Activated naive CD8-positive, alpha-beta T cell treated with anti-CD3 and anti-CD28 coated beads, Interleukin-2, amount 10 ng/mL, durations not matched to agents 7 days and 5 days (primary cell): ENCODE results near the gene BMERB1. TPM values are rescaled to one million over a fixed set of nuclear protein-coding genes. Genes with fewer than 3 reads are reported as not detected.

Source experiments
- ATAC-seq: fragments of 150-1000 bp; cut with Tn5 transposase; one replicate; pipeline ENCODE4 v1.10.0; 2021; ENCODE audit warnings: low read depth, moderate library complexity
- POLR2A ChIA-PET: fragments of 350-600 bp; sonication (Branson Sonifier 250); formaldehyde crosslinking; loops from one replicate; lab custom pipeline; 2021; ENCODE audit warnings: antibody characterized with exemption; lab: Charles Lee
- DNase-seq: peaks from one replicate; pipeline ENCODE4 v3.0.0; 2021
- H3K27ac Mint-ChIP-seq: one replicate; pipeline ENCODE4 v1.8.0; 2022; ENCODE audit warnings: mild to moderate bottlenecking, mixed read lengths
- H3K27me3 Mint-ChIP-seq: one replicate; pipeline ENCODE4 v1.8.0; 2022; ENCODE audit warnings: mild to moderate bottlenecking, moderate library complexity, mixed read lengths
- H3K36me3 Mint-ChIP-seq: one replicate; pipeline ENCODE4 v1.8.0; 2021; ENCODE audit warnings: mild to moderate bottlenecking, mixed read lengths
- H3K4me1 Mint-ChIP-seq: one replicate; pipeline ENCODE4 v1.8.0; 2021; ENCODE audit warnings: mixed read lengths
- H3K4me3 Mint-ChIP-seq: one replicate; pipeline ENCODE4 v1.8.0; 2022; ENCODE audit warnings: mild to moderate bottlenecking, moderate library complexity, mixed read lengths
- H3K9me3 Mint-ChIP-seq: one replicate; pipeline ENCODE4 v1.8.0; 2021; ENCODE audit warnings: mixed read lengths
- total RNA-seq, 2 experiments: library from RNA; stranded (reverse); gene quantifications; one replicate each; pipeline ENCODE4 v1.2.3, GENCODE V29; 2021

BMERB1 gene
- total RNA-seq, 2 experiments from 2014 or later: 3.7 to 4.1 TPM

GRCh38 chr16:15518381-15519351, 84.3 kb downstream of the BMERB1 start:
- Mint-ChIP-seq H3K27me3 (no peaks in the 10 kb centered on the region), H3K9me3 (no peaks in the 10 kb centered on the region), H3K4me3 (no peak overlapping the region), H3K27ac (no peak overlapping the region), H3K4me1 (peaks cover 9% of the 10 kb centered on the region), H3K36me3 (no peaks in the 10 kb centered on the region)
- POLR2A ChIA-PET: no interaction called here
- ATAC-seq: no peak
- no peak for DNase-seq

- no peaks in the 10 kb centered on the region for H3K27me3 Mint-ChIP-seq
- ATAC-seq: no peak
Measured at GRCh38 chr16:15519790-15520189, 85.4 kb downstream of the BMERB1 start.

GRCh38 chr16:15521390-15521757, 87.0 kb downstream of the BMERB1 start:
- Mint-ChIP-seq H3K4me3 (no peak overlapping the region), H3K27me3 (no peaks in the 10 kb centered on the region), H3K27ac (no peak overlapping the region), H3K4me1 (peaks cover 9% of the 10 kb centered on the region), H3K36me3 (no peaks in the 10 kb centered on the region), H3K9me3 (no peaks in the 10 kb centered on the region)
- DNase-seq (no peak), ATAC-seq (no peak)
- POLR2A ChIA-PET: no interaction called here

More at GRCh38 chr16:15519790-15520189, 85.4 kb downstream of the BMERB1 start:
- H3K4me3 Mint-ChIP-seq: no peak overlapping the region
- POLR2A ChIA-PET: no interaction called here
- H3K9me3 Mint-ChIP-seq: no peaks in the 10 kb centered on the region
- DNase-seq: no peak
- peaks cover 9% of the 10 kb centered on the region for H3K4me1 Mint-ChIP-seq
- no peak overlapping the region for H3K27ac Mint-ChIP-seq
- H3K36me3 Mint-ChIP-seq: no peaks in the 10 kb centered on the region

- DNase-seq (no peak), ATAC-seq (no peak)
- Mint-ChIP-seq H3K27me3 (no peaks in the 10 kb centered on the region), H3K27ac (no peak overlapping the region), H3K4me3 (no peak overlapping the region), H3K9me3 (no peaks in the 10 kb centered on the region), H3K36me3 (no peaks in the 10 kb centered on the region), H3K4me1 (peaks cover 9% of the 10 kb centered on the region)
- POLR2A ChIA-PET: no interaction called here
Measured at GRCh38 chr16:15521758-15522509, 87.5 kb downstream of the BMERB1 start.

- H3K27ac Mint-ChIP-seq: no peak overlapping the region
- peaks cover 3% of the 10 kb centered on the region for H3K9me3 Mint-ChIP-seq
- POLR2A ChIA-PET: interaction anchor here (0.6 kb wide), 1 partner anchor 283 kb away, joined by 3 read pairs; no protein-coding TSS in a partner anchor
- no peak overlapping the region for H3K4me3 Mint-ChIP-seq
- H3K27me3 Mint-ChIP-seq: no peaks in the 10 kb centered on the region
- ATAC-seq: no peak
- H3K36me3 Mint-ChIP-seq: no peaks in the 10 kb centered on the region
- peaks cover 9% of the 10 kb centered on the region for H3K4me1 Mint-ChIP-seq
- no peak for DNase-seq
Measured at GRCh38 chr16:15523092-15523541, 88.7 kb downstream of the BMERB1 start.

- ATAC-seq (no peak), DNase-seq (no peak)
- H3K4me1 Mint-ChIP-seq: peaks cover 9% of the 10 kb centered on the region
- no peaks in the 10 kb centered on the region for H3K27me3 Mint-ChIP-seq
- peaks cover 3% of the 10 kb centered on the region for H3K9me3 Mint-ChIP-seq
- H3K36me3 Mint-ChIP-seq: no peaks in the 10 kb centered on the region
- no peak overlapping the region for H3K4me3 Mint-ChIP-seq
- no peak overlapping the region for H3K27ac Mint-ChIP-seq
- POLR2A ChIA-PET: no interaction called here
Measured at GRCh38 chr16:15523939-15524338, 89.6 kb downstream of the BMERB1 start.

GRCh38 chr16:15524966-15525365, 90.6 kb downstream of the BMERB1 start:
- no peak overlapping the region for H3K4me3 Mint-ChIP-seq
- peaks cover 9% of the 10 kb centered on the region for H3K4me1 Mint-ChIP-seq
- peaks cover under 1% of the 10 kb centered on the region for H3K36me3 Mint-ChIP-seq
- ATAC-seq: no peak
- no peaks in the 10 kb centered on the region for H3K27me3 Mint-ChIP-seq
- no peak overlapping the region for H3K27ac Mint-ChIP-seq
- no peak for DNase-seq
- H3K9me3 Mint-ChIP-seq: peaks cover 3% of the 10 kb centered on the region
- POLR2A ChIA-PET: no interaction called here

GRCh38 chr16:15526097-15526496, 91.7 kb downstream of the BMERB1 start:
- POLR2A ChIA-PET: no interaction called here
- H3K9me3 Mint-ChIP-seq: peaks cover 3% of the 10 kb centered on the region
- no peak overlapping the region for H3K27ac Mint-ChIP-seq
- peaks cover 6% of the 10 kb centered on the region for H3K4me1 Mint-ChIP-seq
- ATAC-seq (no peak), DNase-seq (no peak)
- no peak overlapping the region for H3K4me3 Mint-ChIP-seq
- H3K36me3 Mint-ChIP-seq: peaks cover 2% of the 10 kb centered on the region
- H3K27me3 Mint-ChIP-seq: no peaks in the 10 kb centered on the region

- no peaks in the 10 kb centered on the region for H3K27me3 Mint-ChIP-seq
- no peak overlapping the region for H3K4me3 Mint-ChIP-seq
- DNase-seq (no peak), ATAC-seq (no peak)
- POLR2A ChIA-PET: no interaction called here
- no peak overlapping the region for H3K27ac Mint-ChIP-seq
- peaks cover 5% of the 10 kb centered on the region for H3K4me1 Mint-ChIP-seq
- peaks cover 3% of the 10 kb centered on the region for H3K9me3 Mint-ChIP-seq
- H3K36me3 Mint-ChIP-seq: peaks cover 2% of the 10 kb centered on the region
Measured at GRCh38 chr16:15526731-15527130, 92.3 kb downstream of the BMERB1 start.

- Mint-ChIP-seq H3K9me3 (peaks cover 3% of the 10 kb centered on the region), H3K36me3 (peaks cover 2% of the 10 kb centered on the region), H3K27me3 (no peaks in the 10 kb centered on the region), H3K4me1 (no peaks in the 10 kb centered on the region), H3K27ac (no peak overlapping the region), H3K4me3 (no peak overlapping the region)
- DNase-seq (no peak), ATAC-seq (no peak)
- POLR2A ChIA-PET: no interaction called here
Measured at GRCh38 chr16:15529673-15530072, 95.3 kb downstream of the BMERB1 start.

- peaks cover 3% of the 10 kb centered on the region for H3K9me3 Mint-ChIP-seq
- H3K36me3 Mint-ChIP-seq: peaks cover 2% of the 10 kb centered on the region
- no peak overlapping the region for H3K4me3 Mint-ChIP-seq
- H3K4me1 Mint-ChIP-seq: no peaks in the 10 kb centered on the region
- no peak for DNase-seq
- POLR2A ChIA-PET: no interaction called here
- H3K27me3 Mint-ChIP-seq: no peaks in the 10 kb centered on the region
- no peak for ATAC-seq
- no peak overlapping the region for H3K27ac Mint-ChIP-seq
Measured at GRCh38 chr16:15530085-15530484, 95.7 kb downstream of the BMERB1 start.

GRCh38 chr16:15532825-15533224, 98.4 kb downstream of the BMERB1 start:
- POLR2A ChIA-PET: no interaction called here
- Mint-ChIP-seq H3K9me3 (peaks cover under 1% of the 10 kb centered on the region), H3K27ac (no peak overlapping the region)

GRCh38 chr16:15533386-15533785, 99.0 kb downstream of the BMERB1 start:
- no peak for ATAC-seq
- Mint-ChIP-seq H3K36me3 (peaks cover 2% of the 10 kb centered on the region), H3K27ac (no peak overlapping the region), H3K27me3 (peaks cover 2% of the 10 kb centered on the region), H3K4me3 (no peak overlapping the region), H3K4me1 (no peaks in the 10 kb centered on the region), H3K9me3 (no peaks in the 10 kb centered on the region)
- POLR2A ChIA-PET: no interaction called here
- DNase-seq: no peak

More at GRCh38 chr16:15532825-15533224, 98.4 kb downstream of the BMERB1 start:
- Mint-ChIP-seq H3K4me3 (no peak overlapping the region), H3K36me3 (peaks cover 2% of the 10 kb centered on the region), H3K27me3 (peaks cover 2% of the 10 kb centered on the region), H3K4me1 (no peaks in the 10 kb centered on the region)
- DNase-seq (no peak), ATAC-seq (no peak)
